ENCODE data around the gene CREB3L4.
"Not testable (repeated sequence)": the region's sequence is repeated elsewhere in the genome, so short reads cannot be mapped to it uniquely, and the experiment has no call there.

CREB3L4 gene

DNA sequence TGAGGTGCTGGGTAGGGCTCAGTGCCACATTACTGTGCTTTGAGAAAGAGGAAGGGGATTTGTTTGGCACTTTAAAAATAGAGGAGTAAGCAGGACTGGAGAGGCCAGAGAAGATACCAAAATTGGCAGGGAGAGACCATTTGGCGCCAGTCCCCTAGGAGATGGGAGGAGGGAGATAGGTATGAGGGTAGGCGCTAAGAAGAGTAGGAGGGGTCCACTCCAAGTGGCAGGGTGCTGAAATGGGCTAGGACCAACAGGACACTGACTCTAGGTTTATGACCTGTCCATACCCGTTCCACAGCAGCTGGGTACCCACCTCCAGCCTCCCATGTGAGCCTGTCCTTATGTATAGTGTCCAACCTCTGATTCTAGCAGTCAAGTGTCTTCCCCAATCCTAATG, 8.2 kb upstream of the CREB3L4 start:
- no peak for DNase-seq (ENCODE audit: low read depth)

DNA sequence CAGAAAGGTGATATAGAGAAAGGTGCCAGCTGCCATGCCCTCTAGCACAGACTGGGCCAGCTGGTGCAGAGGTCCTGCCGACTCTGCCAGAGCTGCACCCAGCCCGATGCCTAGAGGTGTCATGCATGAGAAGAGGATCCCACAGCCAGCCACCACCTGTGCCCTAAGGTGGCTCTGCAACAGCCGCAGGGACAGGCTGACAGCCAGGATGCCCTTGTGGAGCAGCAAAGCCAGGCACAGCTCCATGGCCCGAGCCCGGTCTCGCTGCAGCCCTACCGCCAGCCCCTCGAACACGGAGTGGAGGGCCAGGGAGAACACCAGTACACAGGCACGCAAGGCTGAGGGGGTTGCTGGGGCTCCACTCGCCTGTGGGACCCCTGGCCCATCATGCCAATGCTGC, 7.5 kb upstream of the CREB3L4 start:
- no peak for DNase-seq (ENCODE audit: low read depth)

DNA sequence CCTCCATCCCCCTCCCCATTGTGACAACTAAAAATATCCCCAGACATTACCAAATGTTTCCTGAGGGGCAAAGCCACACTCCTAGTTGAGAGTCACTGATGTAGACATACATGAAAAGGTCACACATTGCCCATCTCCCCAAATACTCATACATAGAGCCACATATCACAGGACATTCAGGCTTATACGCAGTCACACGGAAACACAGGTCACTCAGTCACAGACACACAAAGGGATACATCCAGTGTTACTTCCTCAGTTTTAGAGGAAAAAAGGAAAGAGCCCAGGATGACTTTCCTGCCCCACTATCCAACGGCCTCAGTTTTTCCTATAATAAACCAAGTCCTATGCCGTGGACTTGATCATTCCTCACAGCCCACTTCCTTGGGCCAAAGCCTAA, 6.3 kb upstream of the CREB3L4 start:
- no peak for DNase-seq (ENCODE audit: low read depth)

GRCh38 chr1:153962088-153963029, 5.3 kb upstream of the CREB3L4 start:
- no peak for DNase-seq (ENCODE audit: low read depth)

- DNase-seq (ENCODE audit: low read depth), result peak; percentile 93
Observed at GRCh38 chr1:153963030-153963849, 4.5 kb upstream of the CREB3L4 start, which contains the start of gene SLC39A1. SLC39A1 (minus strand) TSS chr1:153963537; CDS start chr1:153962715, 822 bp downstream.

DNA sequence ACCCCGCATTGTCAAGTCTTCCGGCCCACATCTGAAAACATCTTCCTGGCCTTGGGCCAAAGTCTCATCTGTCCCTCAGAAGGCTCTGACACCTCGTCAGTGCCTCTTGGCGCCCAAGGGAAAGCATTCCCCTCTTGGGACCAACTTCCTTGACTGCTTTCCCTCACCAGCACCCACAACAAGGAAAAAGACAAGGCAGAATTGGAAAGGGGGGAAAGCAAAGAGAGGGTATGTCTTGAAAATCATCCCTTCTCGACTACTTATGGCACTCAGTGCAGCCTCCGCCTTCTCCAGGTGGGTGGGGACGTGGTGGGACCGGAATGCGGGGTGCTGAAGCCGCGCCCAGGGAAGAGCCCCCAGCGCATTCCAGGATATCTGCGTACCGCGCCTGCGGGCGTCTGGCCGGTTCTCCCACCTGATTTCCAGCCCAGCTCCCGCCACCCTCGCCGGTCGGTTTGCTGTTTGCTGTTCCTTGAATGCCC, 3.8 kb upstream of the CREB3L4 start:
- no peak for DNase-seq (ENCODE audit: low read depth)

- DNase-seq (ENCODE audit: low read depth), result no peak
Observed at GRCh38 chr1:153968000-153968363, 280 bp downstream of the CREB3L4 start.

GRCh38 chr1:153968408-153968807, 706 bp downstream of the CREB3L4 start:
- no peak for DNase-seq (ENCODE audit: low read depth)

DNA sequence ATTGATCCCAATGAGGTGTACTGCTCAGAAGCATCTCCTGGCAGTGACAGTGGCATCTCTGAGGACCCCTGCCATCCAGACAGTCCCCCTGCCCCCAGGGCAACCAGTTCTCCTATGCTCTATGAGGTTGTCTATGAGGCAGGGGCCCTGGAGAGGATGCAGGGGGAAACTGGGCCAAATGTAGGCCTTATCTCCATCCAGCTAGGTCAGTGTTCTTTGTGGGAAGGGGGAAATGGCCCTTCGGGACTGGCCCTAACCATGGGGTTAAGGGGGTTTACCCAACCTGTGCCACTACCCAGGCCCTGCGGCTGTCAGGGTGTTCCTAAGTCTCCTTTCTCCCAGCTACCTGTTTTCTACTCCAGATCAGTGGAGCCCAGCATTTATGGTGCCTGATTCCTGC, 1.3 kb downstream of the CREB3L4 start:
- DNase-seq (ENCODE audit: low read depth), result no peak

DNA sequence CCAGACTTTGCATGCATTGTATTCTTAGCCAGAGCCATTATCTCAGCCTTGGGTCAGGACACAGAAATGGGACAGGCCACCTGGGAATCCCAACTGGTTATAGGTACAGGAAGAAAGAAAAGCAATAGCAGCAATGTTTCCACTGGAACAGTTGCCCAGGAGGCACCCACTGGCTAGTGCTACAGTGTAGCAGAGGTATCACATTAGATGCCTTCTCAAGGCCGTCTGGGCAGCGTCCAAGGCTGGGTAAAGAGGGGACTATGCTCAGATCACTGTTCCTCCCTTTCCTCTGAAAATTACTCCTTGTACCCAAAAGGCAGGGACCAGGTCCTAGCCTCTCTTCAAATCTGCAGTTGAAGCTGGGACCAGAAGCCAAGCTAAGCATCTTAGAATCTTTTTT, 2.6 kb downstream of the CREB3L4 start:
- DNase-seq (ENCODE audit: low read depth), result no peak

DNA sequence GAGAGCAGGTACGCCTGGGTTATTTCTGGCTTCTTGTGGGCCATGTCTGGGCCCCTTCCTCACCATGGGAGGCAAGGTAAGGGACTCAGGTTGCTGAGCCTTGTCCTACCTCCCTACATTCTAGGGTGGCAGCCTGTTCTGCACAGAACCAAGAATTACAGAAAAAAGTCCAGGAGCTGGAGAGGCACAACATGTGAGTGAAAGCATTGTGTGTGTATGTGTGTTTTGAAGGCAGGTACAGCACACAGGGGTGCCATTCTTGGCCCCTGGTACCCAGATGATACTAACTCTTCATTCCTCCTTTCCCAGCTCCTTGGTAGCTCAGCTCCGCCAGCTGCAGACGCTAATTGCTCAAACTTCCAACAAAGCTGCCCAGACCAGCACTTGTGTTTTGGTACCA, 5.4 kb downstream of the CREB3L4 start:
- no peak for DNase-seq (ENCODE audit: low read depth)

DNA sequence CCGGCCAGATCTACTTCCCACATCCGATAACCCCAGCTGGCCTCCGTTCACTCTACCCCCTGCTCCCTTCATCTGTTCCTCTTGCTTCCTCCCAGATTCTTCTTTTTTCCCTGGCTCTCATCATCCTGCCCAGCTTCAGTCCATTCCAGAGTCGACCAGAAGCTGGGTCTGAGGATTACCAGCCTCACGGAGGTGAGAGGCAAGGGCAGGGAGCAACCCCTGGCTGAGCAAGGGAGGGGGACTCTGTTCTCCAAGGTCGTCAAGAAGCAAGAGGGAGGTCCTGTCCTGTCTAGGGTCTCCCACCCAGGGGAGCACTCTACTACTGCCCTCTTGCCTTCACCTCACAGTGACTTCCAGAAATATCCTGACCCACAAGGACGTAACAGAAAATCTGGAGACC, 5.8 kb downstream of the CREB3L4 start:
- DNase-seq (ENCODE audit: low read depth), result no peak

DNA sequence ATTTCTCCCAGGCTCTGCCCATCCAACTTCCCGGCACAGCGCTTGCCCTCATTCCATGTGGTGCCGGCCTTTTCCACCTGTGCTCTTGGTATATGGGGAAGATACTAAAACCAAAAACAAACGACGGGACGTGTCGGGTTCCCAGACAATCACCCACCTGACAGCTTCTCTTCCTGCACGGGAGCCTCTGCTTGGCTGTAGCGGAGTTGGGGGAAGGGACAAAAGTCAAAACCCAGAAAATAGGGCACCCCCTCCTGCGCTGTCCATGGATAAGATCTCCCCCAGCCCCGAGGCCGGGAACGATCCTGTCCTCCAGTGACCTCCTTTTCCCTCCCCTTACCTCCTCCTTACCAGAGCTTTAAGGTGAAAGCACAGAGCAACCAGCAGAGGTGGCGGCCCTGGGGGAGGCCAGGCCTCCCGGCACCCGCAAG, 9.1 kb downstream of the CREB3L4 start:
- DNase-seq (ENCODE audit: low read depth), result no peak

GRCh38 chr1:153977250-153978240, 9.8 kb downstream of the CREB3L4 start, which contains the start of gene JTB:
JTB (minus strand) TSS chr1:153977674; CDS start chr1:153977252, 422 bp downstream.
- peak; percentile 70 for DNase-seq (ENCODE audit: low read depth)

DNA sequence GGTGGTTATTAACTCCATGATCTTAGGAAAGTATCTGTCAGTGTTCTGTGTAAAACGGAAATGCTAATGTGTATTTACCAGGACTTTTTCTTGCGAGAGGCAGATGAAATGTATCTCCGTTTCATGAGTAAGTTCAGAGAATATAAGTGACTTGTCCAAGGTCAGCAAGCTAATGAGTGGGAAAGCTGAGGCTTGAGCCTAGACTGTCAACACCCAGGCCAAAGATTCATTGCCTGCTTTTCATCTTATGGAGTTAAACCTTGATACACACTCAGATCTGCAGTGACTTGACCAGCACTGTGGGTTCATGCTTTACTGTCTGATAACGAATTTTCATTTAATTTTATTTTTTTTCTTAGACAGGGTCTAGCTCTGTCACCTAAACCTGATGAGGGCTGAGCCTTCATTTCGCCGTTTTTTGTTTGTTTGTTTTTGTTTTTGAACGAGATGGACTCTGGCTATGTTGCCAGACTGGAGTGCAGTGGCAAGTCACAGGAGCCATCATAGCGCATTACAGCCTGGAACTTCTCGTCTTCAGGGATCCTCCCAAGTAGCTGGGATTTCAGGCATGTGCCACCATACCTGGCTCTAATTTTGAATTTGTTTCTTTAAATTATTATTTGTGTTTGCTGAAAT, 10.7 kb downstream of the CREB3L4 start:
- DNase-seq (ENCODE audit: low read depth), result no peak

DNA sequence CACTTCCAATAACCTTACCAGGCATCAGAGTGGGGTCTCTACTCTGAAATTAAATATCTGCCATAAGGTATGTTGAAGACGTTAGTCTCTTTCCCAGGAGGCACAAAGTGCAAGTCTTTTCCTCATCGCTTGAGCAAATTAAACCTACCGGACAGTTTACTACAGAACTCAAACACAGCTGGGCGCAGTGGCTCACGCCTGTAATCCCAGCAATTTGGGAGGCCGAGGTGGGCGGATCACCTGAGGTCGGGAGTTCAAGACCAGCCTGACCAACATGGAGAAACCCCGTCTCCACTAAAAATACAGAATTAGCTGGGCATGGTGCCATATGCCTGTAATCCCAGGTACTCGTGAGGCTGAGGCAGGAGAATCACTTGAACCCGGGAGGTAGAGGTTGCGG, 11.4 kb downstream of the CREB3L4 start:
- not testable (repeated sequence) for DNase-seq (ENCODE audit: low read depth)

DNA sequence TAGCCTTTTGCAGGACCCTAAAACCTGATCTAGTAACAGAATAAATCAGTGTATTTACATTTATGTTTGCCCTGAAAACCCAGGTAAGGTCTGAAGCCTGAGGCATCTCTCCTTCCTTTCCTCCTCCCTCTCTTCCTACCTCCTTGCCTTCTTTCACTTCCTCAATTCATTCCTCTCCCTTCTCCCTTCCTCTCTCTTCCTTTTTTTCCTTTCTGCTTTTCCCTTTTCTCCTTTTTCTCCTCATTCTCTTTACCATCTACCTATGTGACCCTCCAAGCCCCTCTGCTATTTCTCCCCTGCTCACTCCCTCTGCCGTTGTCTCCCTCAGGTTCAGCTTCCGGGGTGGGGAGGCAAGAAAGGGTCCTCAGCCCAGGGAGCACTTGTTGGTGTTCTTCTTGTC, 14.0 kb downstream of the CREB3L4 start:
- not testable (repeated sequence) for DNase-seq (ENCODE audit: low read depth)

- no peak for DNase-seq (ENCODE audit: low read depth)
Observed at GRCh38 chr1:153984123-153984894, 16.6 kb downstream of the CREB3L4 start.

DNA sequence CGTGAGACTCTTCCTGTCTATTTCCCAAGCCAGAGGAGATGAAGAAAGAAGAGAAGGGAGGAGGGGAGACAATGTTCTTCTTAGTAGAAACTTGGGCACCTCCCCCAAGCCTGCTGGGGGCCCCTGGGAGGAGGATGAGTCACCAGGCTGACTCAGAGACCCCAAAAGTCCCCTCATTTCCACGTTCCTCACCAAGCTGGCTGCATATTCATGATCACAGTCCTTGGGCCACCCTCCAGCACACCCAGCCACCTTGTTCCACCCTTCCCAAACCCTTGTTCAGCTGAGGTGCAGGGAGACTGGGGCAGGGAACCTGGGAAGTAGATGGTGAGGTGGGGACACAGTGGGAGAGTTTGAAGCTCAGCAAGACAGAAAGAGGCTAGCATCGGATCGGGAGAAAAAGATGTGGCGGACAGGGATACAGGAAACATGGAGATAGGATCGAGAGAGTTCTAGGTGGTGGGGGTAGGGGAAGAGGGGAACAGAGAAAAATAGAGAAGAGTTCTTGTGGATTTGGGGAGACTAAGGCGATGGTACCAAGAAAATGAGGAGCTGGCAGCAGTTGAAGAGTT, 17.7 kb downstream of the CREB3L4 start:
- no peak for DNase-seq (ENCODE audit: low read depth)

Data from stimulated activated CD8-positive, alpha-beta memory T cell treated with anti-CD3 and anti-CD28 coated beads, Interleukin-15, amount 100 ng/mL, for 1 hour (primary cell).